Endometrial microvascular endothelial cells (primary cell): ENCODE data around the gene FRA10AC1. TPM values are rescaled to one million over a fixed set of nuclear protein-coding genes. Genes with fewer than 3 reads are reported as not detected.
"Not testable (repeated sequence)": the region's sequence is repeated elsewhere in the genome, so short reads cannot be mapped to it uniquely, and the experiment has no call there.

Experiments used
- in situ Hi-C: cut with HindIII; loops from 2 replicates; pipeline ENCODE4 v1.10.0; 2017; ENCODE audit warnings: low sequenced_read_pairs, low pct_unique_long_range_greater_than_20kb; ENCODE audit errors: inconsistent ontology term
- total RNA-seq: library from RNA; depleted of rRNA; stranded (reverse); fragments of >200 nt; gene quantifications from one replicate; pipeline ENCODE4 v1.2.3, GENCODE V29; 2015; ENCODE audit errors: inconsistent ontology term

FRA10AC1 gene
- total RNA-seq, 1 donor from 2014 or later = 2.6 TPM

GRCh38 chr10:93707623-93708022 lies 5.2 kb upstream of the FRA10AC1 start:
- in situ Hi-C loops = no loop called here

- in situ Hi-C loops = no loop called here
These were observed 2.1 kb upstream of the FRA10AC1 start for GRCh38 chr10:93704451-93704850.

GRCh38 chr10:93703841-93704240 lies 1.4 kb upstream of the FRA10AC1 start:
- in situ Hi-C loops = no loop called here

- in situ Hi-C loops = no loop called here
These were observed 674 bp upstream of the FRA10AC1 start for GRCh38 chr10:93703066-93703465.

- in situ Hi-C loops = no loop called here
These were observed 554 bp downstream of the FRA10AC1 start for GRCh38 chr10:93701866-93702209.

- in situ Hi-C loops = no loop called here
These were observed 5.2 kb downstream of the FRA10AC1 start for GRCh38 chr10:93697207-93697606.

- in situ Hi-C loops = not testable (repeated sequence)
These were observed 5.8 kb downstream of the FRA10AC1 start for GRCh38 chr10:93696582-93696981.

- in situ Hi-C loops = no loop called here
These were observed 6.7 kb downstream of the FRA10AC1 start for GRCh38 chr10:93695740-93696139.

- in situ Hi-C loops = no loop called here
These were observed 14.7 kb downstream of the FRA10AC1 start for GRCh38 chr10:93687737-93688136.

GRCh38 chr10:93680412-93681047 lies 21.9 kb downstream of the FRA10AC1 start:
- in situ Hi-C loops = no loop called here

- in situ Hi-C loops = no loop called here
These were observed 23.4 kb downstream of the FRA10AC1 start for GRCh38 chr10:93678805-93679587.

- in situ Hi-C loops = no loop called here
These were observed 24.0 kb downstream of the FRA10AC1 start for GRCh38 chr10:93678386-93678785.

GRCh38 chr10:93673791-93674190 lies 28.6 kb downstream of the FRA10AC1 start:
- in situ Hi-C loops = no loop called here

GRCh38 chr10:93672890-93673289 lies 29.5 kb downstream of the FRA10AC1 start:
- in situ Hi-C loops = no loop called here

- in situ Hi-C loops = no loop called here
These were observed 30.2 kb downstream of the FRA10AC1 start for GRCh38 chr10:93672022-93672678.

- in situ Hi-C loops = no loop called here
These were observed 31.4 kb downstream of the FRA10AC1 start for GRCh38 chr10:93671042-93671441.

GRCh38 chr10:93670372-93670771 lies 32.0 kb downstream of the FRA10AC1 start:
- in situ Hi-C loops = no loop called here

- in situ Hi-C loops = no loop called here
These were observed 34.6 kb downstream of the FRA10AC1 start for GRCh38 chr10:93667795-93668194.

GRCh38 chr10:93666030-93666429 lies 36.4 kb downstream of the FRA10AC1 start:
- in situ Hi-C loops = no loop called here

GRCh38 chr10:93657757-93658156 lies 44.6 kb downstream of the FRA10AC1 start:
- in situ Hi-C loops = no loop called here
